ENCODE measurements around the gene ING5.

Gene ING5

DNA sequence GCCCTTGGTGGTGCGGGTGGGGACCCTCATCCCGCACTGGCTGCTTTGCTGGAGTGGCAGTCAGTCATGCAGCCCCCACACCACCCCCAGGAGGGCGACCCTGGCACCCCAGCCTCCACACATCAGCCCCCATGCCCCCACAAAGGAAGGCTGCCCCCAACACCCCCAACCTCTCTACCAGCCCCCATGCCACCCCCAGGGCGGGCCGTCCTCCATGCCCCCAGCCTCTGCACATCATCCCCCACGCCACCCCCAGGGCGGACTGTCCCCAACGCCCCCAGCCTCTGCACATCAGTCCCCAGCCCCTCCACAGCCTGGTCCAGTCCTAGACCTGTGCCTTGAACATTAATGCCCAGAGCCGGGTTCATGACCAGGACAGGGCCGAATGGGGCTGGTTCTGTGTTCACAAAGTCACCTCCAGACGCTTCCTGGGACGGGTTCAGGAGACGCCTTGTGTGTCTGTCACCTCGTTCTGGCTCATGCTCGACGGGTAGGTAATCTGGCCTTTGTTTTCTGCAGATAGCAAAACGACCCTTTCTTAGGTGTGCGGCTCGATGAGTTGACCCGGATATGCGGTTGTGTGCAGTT is 50.9 kb downstream of the ING5 start:
- no peak overlapping the region for H3K27ac ChIP-seq
- no peaks in the 10 kb centered on the region for H3K27me3 ChIP-seq
- no peaks in the 10 kb centered on the region for H3K4me1 ChIP-seq
- H3K36me3 ChIP-seq: peaks cover 15 to 100% (median 65%) of the 10 kb centered on the region in 3 donors
- no peak for DNase-seq
- intact Hi-C loops (cut with DNase I; ENCODE audit: low total_unique reads): no loop called here
- H3K4me3 ChIP-seq: no peak overlapping the region
- TF ChIP-seq, protein P1, sequence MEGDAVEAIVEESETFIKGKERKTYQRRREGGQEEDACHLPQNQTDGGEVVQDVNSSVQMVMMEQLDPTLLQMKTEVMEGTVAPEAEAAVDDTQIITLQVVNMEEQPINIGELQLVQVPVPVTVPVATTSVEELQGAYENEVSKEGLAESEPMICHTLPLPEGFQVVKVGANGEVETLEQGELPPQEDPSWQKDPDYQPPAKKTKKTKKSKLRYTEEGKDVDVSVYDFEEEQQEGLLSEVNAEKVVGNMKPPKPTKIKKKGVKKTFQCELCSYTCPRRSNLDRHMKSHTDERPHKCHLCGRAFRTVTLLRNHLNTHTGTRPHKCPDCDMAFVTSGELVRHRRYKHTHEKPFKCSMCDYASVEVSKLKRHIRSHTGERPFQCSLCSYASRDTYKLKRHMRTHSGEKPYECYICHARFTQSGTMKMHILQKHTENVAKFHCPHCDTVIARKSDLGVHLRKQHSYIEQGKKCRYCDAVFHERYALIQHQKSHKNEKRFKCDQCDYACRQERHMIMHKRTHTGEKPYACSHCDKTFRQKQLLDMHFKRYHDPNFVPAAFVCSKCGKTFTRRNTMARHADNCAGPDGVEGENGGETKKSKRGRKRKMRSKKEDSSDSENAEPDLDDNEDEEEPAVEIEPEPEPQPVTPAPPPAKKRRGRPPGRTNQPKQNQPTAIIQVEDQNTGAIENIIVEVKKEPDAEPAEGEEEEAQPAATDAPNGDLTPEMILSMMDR (IDR thresholded peaks at IDR 0.05): no peak
- H3K9me3 ChIP-seq: no peaks in the 10 kb centered on the region

DNA sequence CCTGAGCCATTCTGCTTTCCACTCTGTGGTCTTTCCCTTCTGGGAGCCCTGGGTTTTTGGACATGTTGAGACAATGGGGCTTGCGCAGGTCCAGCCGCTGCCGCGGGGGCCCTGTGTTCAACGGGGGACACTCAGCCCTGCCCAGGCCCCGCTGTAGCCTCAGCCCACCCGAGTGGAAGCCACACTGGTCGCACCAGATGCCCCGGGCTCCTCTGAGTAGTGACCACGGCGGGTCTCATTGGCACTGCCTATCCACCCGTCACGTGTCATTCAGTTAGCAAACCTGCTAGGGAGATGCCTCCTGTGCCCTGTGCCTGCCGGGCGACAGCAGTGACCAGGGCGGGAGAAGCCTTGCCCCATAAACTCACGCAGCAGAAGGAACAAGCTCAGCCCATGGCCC is 51.7 kb downstream of the ING5 start:
- no peak for DNase-seq
- H3K36me3 ChIP-seq: peaks cover 15 to 96% (median 61%) of the 10 kb centered on the region in 3 donors
- H3K27ac ChIP-seq: no peak overlapping the region
- intact Hi-C loops (cut with DNase I; ENCODE audit: low total_unique reads): no loop called here
- no peaks in the 10 kb centered on the region for H3K9me3 ChIP-seq
- H3K4me1 ChIP-seq: no peaks in the 10 kb centered on the region
- H3K4me3 ChIP-seq: no peak overlapping the region
- H3K27me3 ChIP-seq: no peaks in the 10 kb centered on the region
- TF ChIP-seq, protein P1 (IDR thresholded peaks at IDR 0.05): no peak

DNA sequence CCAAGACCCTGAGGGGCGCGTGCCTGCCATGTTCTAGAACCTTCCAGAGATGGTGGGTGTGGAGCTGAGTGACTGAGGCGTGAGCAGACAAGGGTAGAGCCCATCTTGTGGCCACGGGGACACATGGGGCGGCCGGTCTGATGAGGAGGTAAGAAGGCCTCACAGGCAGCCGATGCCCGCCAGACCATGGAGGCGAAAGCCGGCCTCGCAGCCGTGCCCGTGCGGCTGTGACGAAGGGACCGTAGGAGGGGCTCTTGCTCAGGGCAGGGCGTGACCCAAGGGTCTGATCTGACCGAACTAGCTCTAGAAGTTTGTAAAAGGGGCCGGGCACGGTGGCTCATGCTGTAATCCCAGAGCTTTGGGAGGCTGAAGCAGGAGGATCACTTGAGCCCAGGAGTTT is 52.2 kb downstream of the ING5 start:
- Histone ChIP-seq H3K27ac (no peak overlapping the region), H3K9me3 (no peaks in the 10 kb centered on the region), H3K4me1 (no peaks in the 10 kb centered on the region), H3K4me3 (no peak overlapping the region), H3K36me3 (peaks cover 15 to 92% (median 56%) of the 10 kb centered on the region in 3 donors), H3K27me3 (no peaks in the 10 kb centered on the region)
- TF ChIP-seq, protein P1 (IDR thresholded peaks at IDR 0.05): no peak
- no peak for DNase-seq
- intact Hi-C loops (cut with DNase I; ENCODE audit: low total_unique reads): no loop called here

DNA sequence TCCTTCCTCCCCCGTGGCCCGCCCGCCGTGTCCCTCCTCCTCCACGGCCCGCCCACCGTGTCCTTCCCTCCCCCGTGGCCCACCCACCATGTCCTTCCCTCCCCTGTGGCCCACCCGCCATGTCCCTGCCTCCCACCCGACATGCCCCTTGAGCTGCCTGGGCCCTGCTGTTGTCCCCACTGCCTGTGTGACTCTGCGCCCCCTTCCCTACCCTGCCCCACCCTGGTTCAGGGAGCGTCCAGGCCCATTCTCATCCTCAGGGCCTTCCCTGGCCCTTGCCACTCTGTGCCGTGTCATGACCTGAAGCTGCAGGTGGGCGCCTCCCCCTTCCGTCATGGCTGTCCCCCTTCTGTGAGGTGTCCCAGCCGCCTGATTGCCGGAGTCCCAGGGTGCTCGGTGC is 53.3 kb downstream of the ING5 start:
- Histone ChIP-seq H3K27me3 (no peaks in the 10 kb centered on the region), H3K4me1 (no peaks in the 10 kb centered on the region), H3K4me3 (no peak overlapping the region), H3K9me3 (no peaks in the 10 kb centered on the region), H3K27ac (no peak overlapping the region), H3K36me3 (peaks cover 19 to 86% (median 52%) of the 10 kb centered on the region in 3 donors)
- TF ChIP-seq, protein P1 (IDR thresholded peaks at IDR 0.05): no peak
- DNase-seq: no peak
- intact Hi-C loops (cut with DNase I; ENCODE audit: low total_unique reads): no loop called here

DNA sequence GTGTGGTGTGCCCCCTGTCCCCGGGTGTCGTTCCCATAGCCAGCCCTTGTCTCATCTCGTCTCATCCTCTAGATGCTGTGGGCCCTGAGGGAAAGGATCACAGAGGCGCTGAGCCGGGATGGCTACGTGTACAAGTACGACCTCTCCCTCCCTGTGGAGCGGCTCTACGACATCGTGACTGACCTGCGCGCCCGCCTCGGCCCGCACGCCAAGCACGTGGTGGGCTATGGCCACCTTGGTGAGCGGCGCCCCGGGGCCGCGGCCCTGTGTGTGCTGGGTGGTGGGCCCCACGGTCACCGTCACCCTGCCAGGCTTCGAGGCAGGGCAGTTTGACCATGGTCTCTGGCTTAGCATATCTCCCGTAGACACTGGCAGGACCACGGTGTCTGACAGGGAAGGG is 53.9 kb downstream of the ING5 start:
- Histone ChIP-seq H3K27me3 (no peaks in the 10 kb centered on the region), H3K27ac (no peak overlapping the region), H3K36me3 (peaks cover 19 to 86% (median 56%) of the 10 kb centered on the region in 3 donors), H3K4me1 (no peaks in the 10 kb centered on the region), H3K4me3 (no peak overlapping the region), H3K9me3 (no peaks in the 10 kb centered on the region)
- DNase-seq: no peak
- TF ChIP-seq, protein P1 (IDR thresholded peaks at IDR 0.05): no peak
- intact Hi-C loops (cut with DNase I; ENCODE audit: low total_unique reads): no loop called here

All from tibial artery (tissue), 4 donors.